ENCODE data around the gene ZNF609.

The ZNF609 gene

GRCh38 chr15:64503640-64504039 is 43.3 kb downstream of the ZNF609 start:
- DNase-seq, result no peak

GRCh38 chr15:64507293-64507802 is 47.0 kb downstream of the ZNF609 start:
- peak; percentile 67 for DNase-seq

GRCh38 chr15:64507845-64508244 is 47.5 kb downstream of the ZNF609 start:
- DNase-seq, result no peak

- no peak for DNase-seq
Measured at GRCh38 chr15:64513823-64514222, 53.4 kb downstream of the ZNF609 start.

- no peak for DNase-seq
Measured at GRCh38 chr15:64515196-64515595, 54.8 kb downstream of the ZNF609 start.

GRCh38 chr15:64515825-64516224 is 55.4 kb downstream of the ZNF609 start:
- no peak for DNase-seq

GRCh38 chr15:64519897-64520296 is 59.5 kb downstream of the ZNF609 start:
- no peak for DNase-seq

GRCh38 chr15:64521201-64521600 is 60.8 kb downstream of the ZNF609 start:
- DNase-seq, result no peak

- no peak for DNase-seq
Measured at GRCh38 chr15:64521726-64522164, 61.4 kb downstream of the ZNF609 start.

- DNase-seq, result no peak
Measured at GRCh38 chr15:64522226-64522823, 61.9 kb downstream of the ZNF609 start.

- no peak for DNase-seq
Measured at GRCh38 chr15:64523240-64523639, 62.9 kb downstream of the ZNF609 start.

GRCh38 chr15:64524778-64525177 is 64.4 kb downstream of the ZNF609 start:
- no peak for DNase-seq

- DNase-seq, result no peak
Measured at GRCh38 chr15:64525828-64526530, 65.6 kb downstream of the ZNF609 start.

GRCh38 chr15:64527263-64527984 is 67.0 kb downstream of the ZNF609 start:
- no peak for DNase-seq

- DNase-seq, result no peak
Measured at GRCh38 chr15:64528871-64529270, 68.5 kb downstream of the ZNF609 start.

GRCh38 chr15:64530472-64530871 is 70.1 kb downstream of the ZNF609 start:
- no peak for DNase-seq

- no peak for DNase-seq
Measured at GRCh38 chr15:64530918-64531317, 70.5 kb downstream of the ZNF609 start.

- no peak for DNase-seq
Measured at GRCh38 chr15:64532521-64533315, 72.3 kb downstream of the ZNF609 start.

GRCh38 chr15:64535460-64536243 is 75.3 kb downstream of the ZNF609 start:
- DNase-seq, result no peak

GRCh38 chr15:64536244-64536836 is 76.0 kb downstream of the ZNF609 start:
- no peak for DNase-seq

GRCh38 chr15:64542091-64542490 is 81.7 kb downstream of the ZNF609 start:
- DNase-seq, result no peak

GRCh38 chr15:64544450-64544849 is 84.1 kb downstream of the ZNF609 start:
- DNase-seq, result no peak
